ENCODE results near the gene URB1.
A peak's percentile ranks its signal among the peaks of the same experiment; 100 is the strongest.
"Not testable (repeated sequence)": the region's sequence is repeated elsewhere in the genome, so short reads cannot be mapped to it uniquely, and the experiment has no call there.

URB1 gene

GRCh38 chr21:32382108-32382644, 10.6 kb downstream of the URB1 start:
- intact Hi-C loops (cut with DNase I), result no loop called here
- DNase-seq, result no peak

DNA sequence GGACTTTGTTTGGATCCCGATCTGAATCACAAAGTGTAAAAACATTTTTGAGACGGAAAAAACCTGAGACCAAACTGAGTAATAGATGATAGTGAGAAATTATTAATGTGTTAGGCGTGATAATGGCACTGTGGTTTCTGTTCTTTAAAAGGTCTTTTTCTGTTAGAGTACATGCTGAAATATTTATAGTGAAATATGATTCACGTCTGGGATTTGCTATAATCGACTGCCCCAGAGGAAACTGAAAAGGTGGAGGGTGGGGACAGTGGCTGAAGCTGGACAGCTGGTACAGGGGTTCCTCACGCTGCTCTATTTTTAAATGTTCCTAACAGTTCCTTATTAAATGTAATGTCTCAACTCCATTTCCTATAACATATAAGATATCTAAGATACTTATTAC, 11.2 kb downstream of the URB1 start:
- DNase-seq, result no peak
- intact Hi-C loops (cut with DNase I), result no loop called here

- DNase-seq, result no peak
- intact Hi-C loops (cut with DNase I), result no loop called here
These were observed 11.9 kb downstream of the URB1 start for GRCh38 chr21:32380940-32381339.

- intact Hi-C loops (cut with DNase I), result no loop called here
- no peak for DNase-seq
These were observed 13.9 kb downstream of the URB1 start for GRCh38 chr21:32378956-32379355.

- intact Hi-C loops (cut with DNase I), result no loop called here
- no peak for DNase-seq
These were observed 14.8 kb downstream of the URB1 start for GRCh38 chr21:32377991-32378390.

DNA sequence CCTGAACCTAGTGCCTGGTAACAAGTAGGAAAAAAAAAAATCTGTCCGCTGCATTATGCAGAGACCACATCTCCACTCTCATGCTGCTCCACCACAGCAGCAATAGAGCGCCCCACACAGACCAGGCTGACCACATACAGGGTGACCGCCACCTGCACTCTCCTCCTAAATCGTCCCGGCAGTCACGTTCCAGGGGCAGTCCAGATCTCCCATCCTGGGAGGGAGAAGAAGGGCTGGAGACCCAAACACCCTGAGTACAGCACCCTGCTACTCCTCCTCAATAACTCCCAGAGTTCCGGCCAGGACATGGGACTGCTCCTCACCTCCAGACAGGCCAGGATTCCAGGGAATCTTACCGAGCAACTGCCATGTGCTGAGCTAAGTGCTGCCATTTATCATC, 15.3 kb downstream of the URB1 start:
- intact Hi-C loops (cut with DNase I), result no loop called here
- DNase-seq, result no peak

GRCh38 chr21:32372755-32373154, 20.1 kb downstream of the URB1 start:
- DNase-seq, result no peak
- intact Hi-C loops (cut with DNase I), result no loop called here

- DNase-seq, result no peak
- intact Hi-C loops (cut with DNase I), result no loop called here
These were observed 20.9 kb downstream of the URB1 start for GRCh38 chr21:32371913-32372314.

GRCh38 chr21:32370998-32371766, 21.6 kb downstream of the URB1 start:
- DNase-seq, result no peak
- intact Hi-C loops (cut with DNase I), result no loop called here

DNA sequence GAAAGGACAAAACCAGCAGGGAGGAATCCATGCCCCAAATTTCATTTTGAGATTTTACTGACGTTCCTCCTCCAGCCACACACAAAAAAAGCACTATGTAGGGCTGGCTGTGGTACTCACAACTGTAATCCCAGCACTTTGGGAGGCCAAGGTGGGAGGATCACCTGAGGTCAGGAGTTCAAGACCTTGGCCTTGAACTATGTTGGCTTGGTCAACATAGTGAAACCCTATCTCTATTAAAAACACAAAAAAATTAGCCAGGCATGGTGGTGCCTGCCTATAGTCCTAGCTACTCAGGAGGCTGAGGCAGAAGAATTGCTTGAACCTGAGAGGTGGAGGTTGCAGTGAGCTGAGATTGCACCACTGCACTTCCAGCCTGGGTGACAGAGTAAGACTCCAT, 23.9 kb downstream of the URB1 start:
- DNase-seq; intact Hi-C loops (cut with DNase I): not testable (repeated sequence)

- intact Hi-C loops (cut with DNase I), result no loop called here
- peak in 1 of 10 donors; percentile 3 for DNase-seq
These were observed 24.4 kb downstream of the URB1 start for GRCh38 chr21:32368386-32368785.

DNA sequence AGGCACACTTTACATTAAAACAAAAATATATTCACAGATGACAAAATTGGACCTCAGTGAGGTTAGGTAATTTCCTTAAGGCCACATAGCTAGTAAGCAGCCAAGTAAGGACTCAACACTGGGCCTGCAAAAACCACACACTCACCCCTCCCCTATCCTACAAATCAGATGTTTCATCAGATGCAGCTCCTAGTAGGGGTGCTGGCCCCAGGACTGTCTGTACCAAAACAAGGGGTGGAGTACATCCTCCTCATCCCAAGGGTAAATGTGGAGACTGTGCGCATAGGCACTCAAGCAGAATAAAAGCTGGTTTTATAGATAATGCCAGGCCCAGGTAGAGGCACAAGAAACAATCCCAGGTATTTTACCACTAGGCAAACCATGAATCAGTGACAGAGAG, 25.7 kb downstream of the URB1 start:
- DNase-seq, result no peak
- intact Hi-C loops (cut with DNase I), result no loop called here

- intact Hi-C loops (cut with DNase I), result no loop called here
These were observed 26.6 kb downstream of the URB1 start for GRCh38 chr21:32366191-32366590.

GRCh38 chr21:32364796-32365195, 28.0 kb downstream of the URB1 start:
- intact Hi-C loops (cut with DNase I), result no loop called here
- DNase-seq, result no peak

More at GRCh38 chr21:32366191-32366590, 26.6 kb downstream of the URB1 start:
- no peak for DNase-seq

GRCh38 chr21:32364387-32364786, 28.4 kb downstream of the URB1 start:
- intact Hi-C loops (cut with DNase I), result no loop called here
- peak in 1 of 10 donors; percentile 22 for DNase-seq

- intact Hi-C loops (cut with DNase I), result no loop called here
- no peak for DNase-seq
These were observed 32.3 kb downstream of the URB1 start for GRCh38 chr21:32360401-32360975.

DNA sequence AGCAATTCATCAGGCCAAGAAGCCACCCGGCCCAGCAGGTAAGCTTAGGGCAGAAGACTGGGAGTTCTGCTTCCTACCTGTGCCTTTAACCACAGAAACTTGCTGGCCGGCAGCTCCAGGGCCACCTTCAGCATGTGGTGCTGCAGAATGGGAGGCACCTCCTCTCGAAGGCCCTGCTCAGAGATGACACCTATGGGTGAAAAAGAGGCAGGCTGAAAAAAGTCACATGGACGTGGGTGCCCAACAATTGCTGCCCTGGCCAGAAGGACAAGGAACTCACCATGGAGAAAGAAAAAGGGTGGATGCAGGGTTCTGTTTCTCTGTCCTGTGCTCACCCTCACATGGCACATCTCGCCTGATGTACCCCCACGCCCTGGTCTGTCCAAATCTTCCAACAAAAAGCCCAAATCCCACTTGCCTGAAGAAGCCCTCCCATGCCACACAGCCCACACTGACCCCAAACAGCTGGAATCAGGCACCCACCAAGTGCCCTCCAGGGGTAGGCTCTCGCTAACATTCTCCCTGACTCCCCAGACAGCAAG, 33.0 kb downstream of the URB1 start:
- intact Hi-C loops (cut with DNase I), result no loop called here
- DNase-seq, result peak in 1 of 10 donors; percentile 86

DNA sequence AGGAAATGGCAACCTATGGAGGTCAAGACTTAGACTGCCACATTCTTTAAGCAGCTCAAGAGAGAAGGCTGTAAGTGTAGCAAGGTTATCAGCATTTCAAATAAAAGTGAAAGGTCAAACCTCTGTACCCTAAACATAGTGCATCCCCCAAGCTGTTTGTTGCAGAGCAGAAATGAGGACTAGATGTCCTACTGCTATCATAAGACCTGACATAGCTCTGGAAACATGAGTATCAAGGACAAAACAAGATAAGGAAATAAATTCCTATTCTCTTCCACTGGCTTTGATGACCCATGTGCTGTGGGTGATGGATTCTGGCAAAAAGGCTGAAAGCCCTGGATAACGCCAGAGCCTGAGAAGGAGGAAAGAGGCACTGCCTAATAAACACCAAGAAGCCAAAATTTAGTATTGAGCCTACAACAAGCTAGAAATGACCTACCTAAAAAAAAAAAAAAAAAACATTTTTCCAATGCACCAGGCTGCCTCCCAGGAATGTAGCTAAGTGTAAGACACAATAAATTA, 35.9 kb downstream of the URB1 start:
- DNase-seq, result no peak
- intact Hi-C loops (cut with DNase I), result no loop called here

GRCh38 chr21:32353002-32353711, 39.7 kb downstream of the URB1 start:
- DNase-seq, result no peak
- intact Hi-C loops (cut with DNase I), result no loop called here

- intact Hi-C loops (cut with DNase I), result no loop called here
- DNase-seq, result no peak
These were observed 40.3 kb downstream of the URB1 start for GRCh38 chr21:32352526-32352925.

GRCh38 chr21:32351428-32351827, 41.4 kb downstream of the URB1 start:
- intact Hi-C loops (cut with DNase I), result no loop called here
- no peak for DNase-seq

Data from posterior cingulate gyrus (tissue), 11 donors.